C4-2B (cell line): ENCODE measurements around the gene TRAPPC10.

Source experiments
- CTCF ChIP-seq: fragments of 450-650 bp; conservative IDR thresholded peaks from 2 replicates; pipeline ENCODE4 v1.5.1; 2017; ENCODE audit warnings: mild to moderate bottlenecking
- ZFX ChIP-seq: fragments of 450-650 bp; IDR thresholded peaks from 2 replicates; pipeline ENCODE4 v1.6.1; 2017

GRCh38 chr21:44052071-44052829 lies 40.1 kb downstream of the TRAPPC10 start:
- TF ChIP-seq CTCF (no peak), ZFX (no peak)
